Hematopoietic multipotent progenitor cell treated with erythropoietin and hydrocortisone succinate and interleukin-3 and kit ligand, for 17 days (in vitro differentiated cells): ENCODE measurements around the gene BBS9.

Experiments used
- DNase-seq: peaks from one replicate; pipeline ENCODE4 v3.0.0-alpha.2; 2015; ENCODE audit warnings: low spot score

BBS9 gene

DNA sequence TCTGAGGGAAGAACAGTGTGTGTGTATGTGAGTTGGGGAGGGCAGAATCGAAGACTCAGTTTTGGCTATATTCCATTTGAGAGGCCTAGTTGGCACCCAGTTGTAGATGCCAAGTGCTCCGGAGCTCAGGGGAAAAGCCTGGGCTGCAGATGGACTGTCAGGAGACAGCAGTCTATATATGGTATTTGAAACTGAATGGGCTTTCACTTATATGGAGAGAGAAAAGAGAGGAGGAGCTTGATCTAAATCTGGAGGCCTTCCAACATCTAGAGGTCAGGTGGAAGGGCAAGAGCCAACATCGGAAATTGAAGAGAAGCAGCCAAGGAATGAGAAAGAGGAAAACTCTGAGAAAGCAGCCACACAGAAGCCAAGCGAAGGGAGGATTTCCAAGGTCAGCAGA lies 425.2 kb downstream of the BBS9 start:
- no peak for DNase-seq

GRCh38 chr7:33556472-33556871 lies 427.1 kb downstream of the BBS9 start:
- no peak for DNase-seq

DNA sequence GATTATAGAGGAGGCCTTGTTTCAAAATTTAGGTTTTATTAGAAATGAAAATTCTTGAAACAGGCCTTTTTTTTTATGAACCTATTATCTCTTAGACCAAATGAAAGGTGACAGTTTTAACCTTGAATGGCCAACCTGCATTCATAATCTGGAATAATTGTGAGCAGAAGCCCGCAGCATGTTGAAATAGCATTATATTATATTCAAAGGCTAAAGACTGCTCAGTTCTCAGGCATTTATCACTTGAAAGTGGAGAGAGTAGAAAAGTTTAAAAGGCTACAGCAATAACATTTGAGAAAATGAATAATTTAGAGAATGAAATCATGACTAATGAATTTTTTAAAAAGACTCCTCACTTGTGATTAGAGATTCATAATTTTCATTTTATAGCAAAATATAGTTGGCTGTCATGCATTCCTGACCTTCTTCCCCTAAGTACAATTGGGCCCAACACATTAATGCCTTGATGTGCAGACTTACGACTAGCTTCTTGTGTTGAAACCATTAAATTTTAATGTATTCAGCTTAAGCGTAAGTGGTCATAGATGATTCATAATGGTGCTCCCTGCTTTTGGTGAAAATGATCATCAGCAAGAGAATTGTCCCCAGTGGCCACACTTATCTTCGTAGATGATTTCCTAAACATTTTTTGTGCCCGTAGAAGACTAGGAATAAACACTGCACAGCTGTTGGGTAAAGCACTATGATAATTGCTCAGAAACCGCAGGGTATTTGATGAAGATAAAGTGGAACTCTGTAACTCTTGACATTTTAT lies 429.4 kb downstream of the BBS9 start:
- no peak for DNase-seq

DNA sequence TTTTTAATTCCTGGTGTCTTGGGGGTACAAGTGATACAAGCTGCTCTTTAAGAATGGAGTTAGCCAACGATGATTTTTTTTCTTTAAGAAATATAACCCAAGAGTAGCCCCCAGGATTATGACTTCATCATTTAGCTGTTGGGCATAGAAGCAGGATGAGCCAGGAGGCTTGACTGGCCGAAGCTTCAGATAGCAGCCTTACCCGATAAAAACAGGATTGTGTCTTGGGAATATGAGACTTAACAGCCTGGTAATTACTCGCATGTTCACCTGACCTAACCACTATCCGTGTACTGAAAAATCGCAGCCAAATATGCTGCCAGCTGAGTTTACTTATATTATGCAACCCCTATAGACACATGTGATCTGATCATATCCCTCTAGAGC lies 430.0 kb downstream of the BBS9 start:
- no peak for DNase-seq

DNA sequence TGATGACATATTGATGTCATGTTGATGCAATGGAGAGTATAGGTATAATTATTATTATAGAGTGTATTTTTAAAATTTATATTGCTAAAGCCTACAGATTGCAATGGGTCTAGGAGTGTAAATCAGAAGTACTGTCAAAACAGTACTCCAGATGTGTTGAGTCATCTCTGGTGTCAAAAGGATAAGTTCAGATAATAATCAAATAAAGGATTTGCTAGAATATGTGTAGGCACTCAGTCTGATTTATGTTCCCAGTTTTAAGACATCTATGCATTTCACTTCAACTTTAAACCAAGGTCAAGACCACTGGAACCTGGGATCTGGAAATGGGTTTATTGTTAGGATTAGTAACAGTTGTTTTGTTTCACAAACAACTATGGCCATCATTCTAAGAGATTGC lies 433.6 kb downstream of the BBS9 start:
- DNase-seq = no peak

GRCh38 chr7:33563651-33564050 lies 434.3 kb downstream of the BBS9 start:
- no peak for DNase-seq

DNA sequence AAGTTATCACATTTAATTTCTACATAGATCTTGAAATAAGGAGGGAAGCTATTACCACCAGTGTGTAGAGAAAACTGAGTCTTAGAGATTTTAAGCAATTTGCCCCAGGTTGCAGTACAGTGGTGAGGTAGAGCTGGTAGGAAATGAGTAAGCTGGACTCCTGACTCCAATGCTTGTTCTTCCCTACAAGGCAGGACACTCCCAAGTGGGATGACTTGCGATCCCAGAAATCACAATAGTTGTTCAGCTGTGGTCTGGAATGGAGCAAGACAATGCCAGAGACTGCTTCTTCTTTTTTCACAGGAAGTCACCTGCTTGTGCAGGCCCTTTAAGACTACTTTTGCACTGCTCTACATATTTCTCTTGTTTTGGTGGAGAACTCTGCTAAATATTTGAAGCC lies 448.8 kb downstream of the BBS9 start:
- no peak for DNase-seq

DNA sequence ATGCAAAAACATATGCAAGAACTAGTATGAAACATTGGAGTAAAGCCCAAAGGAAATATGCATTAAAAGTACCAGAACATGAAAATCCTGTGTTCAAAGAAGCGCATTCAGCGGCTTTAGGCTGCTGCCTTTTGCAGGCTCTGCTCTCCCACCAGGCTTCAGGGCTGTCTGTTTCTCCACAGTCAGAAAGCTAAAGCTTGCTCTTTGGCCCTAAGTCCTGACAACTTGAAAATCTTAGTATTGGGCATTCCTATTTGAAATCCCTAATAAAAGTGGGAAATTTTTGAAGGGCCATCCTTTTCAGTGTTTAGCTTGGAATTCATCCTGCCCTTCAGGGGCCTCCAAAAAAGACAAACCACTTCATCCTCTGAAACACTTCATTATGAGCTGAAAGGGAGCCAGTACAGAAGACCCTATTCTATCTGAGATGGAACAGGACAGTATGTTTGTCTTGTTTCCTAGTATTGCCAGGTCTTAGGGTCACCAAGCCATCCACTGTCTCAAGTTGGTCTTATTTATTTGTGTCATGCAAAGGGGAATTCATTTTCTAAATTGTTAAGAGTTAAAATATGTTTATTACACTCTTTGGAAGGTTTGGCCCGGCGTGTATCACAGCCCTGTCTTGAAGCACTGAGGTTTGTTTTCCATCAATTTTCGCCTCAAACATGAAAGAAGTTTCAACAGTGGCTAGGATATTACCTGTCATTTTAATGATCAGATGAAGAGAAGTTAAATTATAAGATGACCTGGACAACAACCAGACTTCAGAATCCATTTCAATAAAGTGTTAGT lies 449.7 kb downstream of the BBS9 start:
- no peak for DNase-seq

GRCh38 chr7:33579673-33579960 lies 450.3 kb downstream of the BBS9 start:
- no peak for DNase-seq

DNA sequence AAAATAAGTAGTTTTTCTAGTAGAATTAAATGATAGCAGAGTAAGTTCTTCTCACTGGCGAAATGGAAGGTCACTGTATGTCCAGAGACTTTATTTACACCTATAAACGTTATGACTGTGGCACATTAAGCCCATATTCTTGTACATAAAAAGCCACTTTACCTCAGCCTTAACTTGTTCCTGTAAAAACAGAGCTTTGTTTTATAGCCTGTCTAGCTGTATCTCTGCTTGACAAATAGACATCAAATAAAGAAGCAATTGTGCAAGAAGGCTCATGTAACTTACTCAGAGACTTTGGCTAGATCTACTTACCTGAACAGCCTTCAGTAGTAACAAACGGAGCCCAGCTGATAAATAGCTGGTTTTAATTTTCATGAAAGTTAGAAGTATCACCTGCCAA lies 451.9 kb downstream of the BBS9 start:
- DNase-seq = no peak

GRCh38 chr7:33582104-33582503 lies 452.7 kb downstream of the BBS9 start:
- no peak for DNase-seq

GRCh38 chr7:33582533-33582932 lies 453.2 kb downstream of the BBS9 start:
- no peak for DNase-seq

GRCh38 chr7:33589911-33590310 lies 460.5 kb downstream of the BBS9 start:
- DNase-seq = no peak

DNA sequence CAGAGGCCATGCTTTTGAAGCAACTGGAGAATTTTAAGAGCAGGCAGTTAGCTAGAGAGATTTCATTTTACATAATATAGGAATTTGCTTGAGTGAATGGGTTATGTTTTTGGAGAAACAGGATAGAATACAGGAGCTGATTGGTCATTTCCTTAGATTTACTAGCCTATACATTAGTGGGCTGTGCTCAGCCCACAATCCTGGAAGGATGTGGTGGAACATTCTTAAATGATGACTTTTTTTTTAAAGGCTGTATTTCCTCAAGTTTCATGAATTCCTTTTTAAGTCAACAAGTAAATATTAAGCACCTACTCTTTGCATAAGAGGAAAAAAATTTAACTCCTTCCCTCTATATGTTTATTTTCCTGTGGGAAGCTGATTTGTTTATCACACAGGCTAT lies 461.6 kb downstream of the BBS9 start:
- no peak for DNase-seq

DNA sequence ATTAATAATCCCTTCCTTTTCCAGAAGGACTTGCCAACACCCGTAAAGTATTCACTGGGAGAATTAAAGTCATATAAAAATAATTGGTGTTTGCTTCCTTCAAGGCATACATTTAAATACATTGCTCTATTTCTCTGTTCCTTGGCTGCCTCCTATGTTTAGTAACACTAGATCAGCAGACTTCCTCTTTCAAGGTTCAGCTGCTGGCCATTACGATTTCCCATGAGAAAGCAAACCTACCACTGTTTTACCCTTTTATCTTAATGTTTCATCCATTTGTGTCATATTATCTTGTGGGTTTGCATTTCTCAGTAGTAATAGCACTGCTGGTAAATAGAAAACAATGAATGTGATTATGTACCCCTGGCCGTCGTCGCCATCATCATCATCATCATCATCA lies 462.1 kb downstream of the BBS9 start:
- DNase-seq = no peak

DNA sequence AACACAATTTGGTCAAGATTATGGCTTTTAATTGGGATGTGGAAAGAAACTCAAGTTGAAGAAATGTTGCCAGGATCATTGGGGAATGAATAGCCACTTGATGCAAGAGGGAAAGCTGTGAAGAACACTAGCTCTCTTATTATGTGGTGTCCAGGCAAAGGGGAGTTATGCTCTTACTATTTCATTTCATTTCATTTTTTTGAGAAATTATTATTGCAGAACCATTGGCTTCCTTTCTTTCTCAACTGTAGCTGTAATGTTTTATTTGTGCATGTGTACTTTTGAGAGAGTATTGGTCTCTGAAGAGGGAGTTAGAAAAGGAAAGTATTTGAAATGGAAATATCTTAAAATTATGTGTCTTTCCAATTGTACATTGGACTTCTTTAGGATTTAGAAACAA lies 463.4 kb downstream of the BBS9 start:
- no peak for DNase-seq

GRCh38 chr7:33593611-33594010 lies 464.2 kb downstream of the BBS9 start:
- DNase-seq = no peak

GRCh38 chr7:33596686-33597085 lies 467.3 kb downstream of the BBS9 start:
- DNase-seq = no peak

DNA sequence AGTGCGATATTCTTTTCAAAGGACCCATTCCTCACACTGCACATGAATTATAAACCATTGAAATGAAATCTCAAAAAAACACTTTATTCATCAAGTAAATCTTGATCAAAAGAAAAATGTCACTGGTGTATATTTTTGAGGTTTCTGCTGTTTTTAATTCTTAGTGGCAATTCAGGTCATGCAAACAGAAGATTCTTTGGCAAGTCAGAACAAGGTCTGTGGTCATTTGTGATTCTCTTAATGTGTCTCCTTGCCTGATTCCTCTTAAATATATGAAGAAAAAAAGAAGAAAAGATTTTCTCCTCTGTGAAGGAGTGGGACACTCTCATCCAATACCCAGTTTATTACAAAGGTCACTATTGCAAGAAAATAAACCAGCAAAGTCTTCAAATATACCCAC lies 467.8 kb downstream of the BBS9 start:
- DNase-seq = no peak

- DNase-seq = no peak
Observed at GRCh38 chr7:33601101-33601500, 471.7 kb downstream of the BBS9 start.

GRCh38 chr7:33601884-33602283 lies 472.5 kb downstream of the BBS9 start:
- DNase-seq = no peak

DNA sequence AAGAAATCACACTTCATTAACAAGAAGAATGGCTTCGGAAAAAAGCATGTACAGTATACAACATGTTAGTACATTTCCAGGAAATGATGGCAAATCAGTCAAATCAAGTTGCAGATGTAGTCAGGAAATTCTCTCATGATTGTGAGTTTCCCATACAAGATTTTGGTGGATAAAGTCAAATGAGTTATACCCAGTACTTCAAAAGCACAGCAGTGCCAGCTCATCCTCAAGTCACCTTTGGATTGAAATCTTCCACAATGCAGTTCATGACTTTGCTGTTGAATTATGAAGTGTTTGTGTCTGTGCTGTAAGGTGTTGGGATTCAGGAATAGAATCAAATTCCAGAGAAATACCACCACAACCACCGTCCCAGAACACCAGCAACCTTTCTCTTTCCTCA lies 474.7 kb downstream of the BBS9 start:
- DNase-seq = no peak

GRCh38 chr7:33610918-33611317 lies 481.6 kb downstream of the BBS9 start:
- no peak for DNase-seq

- no peak for DNase-seq
Observed at GRCh38 chr7:33612442-33612841, 483.1 kb downstream of the BBS9 start.
